PFSK-1 (cell line): Measurements from ENCODE around the gene LRRC36.

ENCODE experiments used
- POLR2AphosphoS5 ChIP-seq: IDR thresholded peaks from 2 replicates; pipeline ENCODE4 v1.6.1; 2012; ENCODE audit warnings: low read depth, mild to moderate bottlenecking, control low read depth, low read length, moderate library complexity
- REST ChIP-seq, 2 experiments: IDR thresholded peaks; 2 replicates each; pipeline versions ENCODE4 v1.6.1 to v1.8.0; 2011 to 2012; ENCODE audit warnings: low read depth in 2 of 2, low read length in 2 of 2, control low read depth in 1 of 2, inconsistent platforms in 1 of 2, mild to moderate bottlenecking in 1 of 2, moderate library complexity in 1 of 2; ENCODE audit not compliant: insufficient read depth in 1 of 2
- SIN3A ChIP-seq: IDR thresholded peaks from 2 replicates; pipeline ENCODE4 v1.6.1; 2012; ENCODE audit warnings: mild to moderate bottlenecking, low read length, moderate library complexity, borderline replicate concordance; ENCODE audit not compliant: insufficient read depth
- TAF1 ChIP-seq: IDR thresholded peaks from 2 replicates; pipeline ENCODE4 v1.6.1; 2012; ENCODE audit warnings: low read length, control low read depth, borderline replicate concordance; ENCODE audit not compliant: insufficient read depth

GRCh38 chr16:67394155-67395104, 67.8 kb downstream of the LRRC36 start:
- no peak for TF ChIP-seq POLR2AphosphoS5
- no peak for TF ChIP-seq SIN3A
- no peak for TF ChIP-seq TAF1
- TF ChIP-seq REST (IDR thresholded peaks at IDR 0.05; ENCODE audit: insufficient read depth in 1 of 2, low read depth in 2 of 2, low read length in 2 of 2), result no peak
